GM18951 (cell line): ENCODE measurements around the gene GALK2.

Experiments
- POLR2A ChIP-seq: IDR thresholded peaks from 4 replicates; pipeline ENCODE4 v1.6.1; 2011; ENCODE audit warnings: mild to moderate bottlenecking; ENCODE audit not compliant: insufficient read length, insufficient read depth; ENCODE audit errors: extremely low read depth
- in situ Hi-C: fragments of 300-500 bp; cut with MboI; formaldehyde crosslinking; loops from one replicate; pipeline ENCODE4 v1.12.0; 2022; ENCODE audit warnings: low sequenced_read_pairs, mixed read lengths, inconsistent platforms; ENCODE audit not compliant: unreplicated experiment

The GALK2 gene

GRCh38 chr15:49215768-49216739 is 46.0 kb downstream of the GALK2 start:
- in situ Hi-C loops = no loop called here

DNA sequence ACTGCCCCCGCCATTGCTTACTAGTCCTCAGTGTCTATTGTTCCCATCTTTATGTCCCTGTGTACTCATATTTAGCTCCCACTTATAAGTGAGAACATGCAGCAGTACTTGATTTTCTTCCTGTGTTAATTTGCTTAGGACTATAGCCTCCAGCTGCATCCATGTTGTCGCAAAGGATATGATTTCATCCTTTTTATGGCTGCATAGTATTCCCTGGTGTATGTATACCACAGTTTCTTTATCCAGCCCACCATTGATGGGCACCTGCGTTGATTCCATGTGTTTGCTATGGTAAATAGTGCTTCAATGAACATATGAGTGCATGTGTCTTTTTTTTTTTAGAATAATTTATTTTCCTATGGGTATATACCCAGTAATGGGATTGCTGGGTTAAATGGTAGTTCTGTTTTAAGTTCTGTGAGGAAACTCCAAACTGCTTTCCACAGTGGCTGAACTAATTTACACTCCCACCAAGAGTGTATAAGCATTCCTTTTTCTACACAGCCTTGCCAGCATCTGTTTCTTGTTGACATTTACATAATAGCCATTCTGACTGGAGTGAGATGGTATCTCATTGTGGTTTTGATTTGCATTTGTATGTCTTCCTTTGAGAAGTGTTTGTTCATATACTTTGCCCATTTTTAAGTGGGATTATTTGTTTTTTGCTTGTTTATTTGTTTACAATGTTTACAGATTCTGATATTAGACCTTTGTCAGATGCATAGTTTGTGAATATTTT is 53.7 kb downstream of the GALK2 start:
- TF ChIP-seq POLR2A = no peak
- in situ Hi-C loops = loop anchor here (10.0 kb wide), 1 partner anchor 201 kb away; the partner anchor contains the start of gene FGF7

More at GRCh38 chr15:49215768-49216739, 46.0 kb downstream of the GALK2 start:
- TF ChIP-seq POLR2A = no peak

DNA sequence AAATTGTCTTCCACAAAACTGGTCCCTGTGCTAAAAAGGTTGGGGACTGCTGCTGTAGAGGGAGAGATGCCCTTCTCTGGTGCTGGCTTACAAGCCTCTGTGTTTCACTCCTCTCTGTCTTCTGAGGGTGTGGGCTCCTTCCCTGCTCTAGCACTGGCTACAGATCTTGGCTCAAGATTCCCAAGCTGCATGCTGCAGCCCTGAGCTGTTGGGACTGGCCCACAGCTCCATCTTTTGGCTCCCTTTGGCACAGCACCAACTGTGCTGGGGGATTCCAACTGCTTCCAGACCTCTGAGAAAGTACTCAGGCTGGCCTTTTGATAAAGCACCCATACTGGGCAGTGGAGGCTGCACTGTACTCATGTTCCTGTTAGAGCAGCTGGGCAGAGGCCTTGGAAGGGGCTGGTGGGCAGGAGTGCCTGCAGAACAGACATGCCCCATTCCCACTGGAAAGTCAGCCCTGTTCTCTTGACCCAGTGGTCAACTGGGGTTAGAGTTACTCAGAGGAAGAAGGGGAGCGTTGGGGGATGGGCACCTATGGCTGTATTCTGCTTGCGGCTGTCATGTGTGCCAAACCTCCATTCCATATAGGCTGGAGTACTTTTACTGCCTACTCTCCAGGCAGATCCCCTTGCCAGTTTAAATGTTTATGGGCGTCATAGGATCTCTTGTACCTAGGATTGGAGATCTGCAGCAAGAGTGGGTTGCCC is 55.7 kb downstream of the GALK2 start:
- in situ Hi-C loops = loop anchor here (10.0 kb wide), 1 partner anchor 199 kb away; the partner anchor contains the start of gene FGF7
- no peak for TF ChIP-seq POLR2A

DNA sequence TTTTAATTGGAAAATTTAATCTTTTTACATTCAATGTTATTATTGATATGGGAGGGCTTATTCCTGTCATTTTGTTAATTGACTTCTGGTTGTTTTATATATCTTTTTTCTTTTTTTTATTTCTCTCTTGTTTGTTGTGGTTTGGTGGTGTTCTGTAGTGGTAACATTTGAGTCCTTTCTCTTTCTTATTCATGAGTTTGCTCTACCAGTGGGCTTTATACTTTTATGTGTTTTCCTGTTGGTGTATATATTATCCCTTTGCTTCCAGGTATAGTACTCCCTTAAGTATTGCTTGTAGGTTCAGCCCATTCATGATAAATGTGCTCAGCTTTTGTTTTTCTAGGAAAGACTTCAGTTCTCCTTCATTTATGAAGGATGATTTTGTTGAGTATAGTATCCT is 57.6 kb downstream of the GALK2 start:
- TF ChIP-seq POLR2A = no peak
- in situ Hi-C loops = loop anchor here (10.0 kb wide), 1 partner anchor 197 kb away; the partner anchor contains the start of gene FGF7

- in situ Hi-C loops = loop anchor here (10.0 kb wide), 1 partner anchor 195 kb away; the partner anchor contains the start of gene FGF7
- TF ChIP-seq POLR2A = no peak
Observed at GRCh38 chr15:49229922-49230321, 59.9 kb downstream of the GALK2 start.

DNA sequence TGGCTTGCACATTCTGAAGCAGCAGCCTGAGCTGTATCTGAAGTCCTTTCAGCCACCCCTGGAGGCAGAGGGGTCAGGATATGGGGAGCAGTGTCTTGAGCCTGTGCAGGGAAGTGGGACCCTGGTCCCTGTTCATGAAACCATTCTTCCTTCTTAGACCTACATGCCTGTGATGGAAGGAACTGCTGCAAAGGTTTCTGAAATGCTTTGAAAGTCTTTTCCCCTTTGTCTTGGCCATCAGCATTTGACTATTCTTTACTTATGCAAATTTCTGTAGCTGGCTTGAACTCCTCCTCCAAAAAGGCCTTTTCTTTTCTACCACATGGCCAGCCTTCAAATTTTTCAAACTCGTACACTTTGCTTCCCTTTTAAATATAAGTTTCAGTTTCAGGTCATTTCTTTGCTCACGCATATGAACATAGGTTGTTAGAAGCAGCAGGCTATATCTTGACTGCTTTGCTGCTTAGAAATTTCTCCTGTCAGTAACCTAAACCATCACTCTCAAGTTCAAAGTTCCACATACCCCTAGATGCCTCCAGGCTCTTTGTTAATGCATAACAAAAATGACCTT is 62.3 kb downstream of the GALK2 start:
- in situ Hi-C loops = no loop called here
- TF ChIP-seq POLR2A = no peak

GRCh38 chr15:49235446-49236124 is 65.5 kb downstream of the GALK2 start:
- in situ Hi-C loops = no loop called here
- TF ChIP-seq POLR2A = no peak

DNA sequence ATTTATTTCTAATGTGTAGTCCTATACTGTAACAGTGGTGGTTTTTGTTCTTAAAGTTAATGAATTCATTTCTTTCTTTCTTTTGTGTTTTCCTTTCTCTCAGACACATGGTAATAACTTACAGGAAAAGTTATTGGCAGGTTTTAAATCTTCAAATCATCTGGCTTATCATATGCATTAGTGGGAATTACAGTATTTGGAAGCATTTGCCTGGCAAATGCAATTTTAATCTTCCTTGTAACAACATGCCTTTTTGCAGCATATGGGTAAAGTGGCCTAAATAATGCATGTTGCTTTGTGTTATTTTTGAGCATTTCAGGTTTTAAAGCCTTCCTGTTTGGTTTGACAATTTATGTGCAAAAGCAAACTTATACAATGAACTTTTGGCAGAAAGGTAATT is 66.8 kb downstream of the GALK2 start:
- no peak for TF ChIP-seq POLR2A
- in situ Hi-C loops = no loop called here

DNA sequence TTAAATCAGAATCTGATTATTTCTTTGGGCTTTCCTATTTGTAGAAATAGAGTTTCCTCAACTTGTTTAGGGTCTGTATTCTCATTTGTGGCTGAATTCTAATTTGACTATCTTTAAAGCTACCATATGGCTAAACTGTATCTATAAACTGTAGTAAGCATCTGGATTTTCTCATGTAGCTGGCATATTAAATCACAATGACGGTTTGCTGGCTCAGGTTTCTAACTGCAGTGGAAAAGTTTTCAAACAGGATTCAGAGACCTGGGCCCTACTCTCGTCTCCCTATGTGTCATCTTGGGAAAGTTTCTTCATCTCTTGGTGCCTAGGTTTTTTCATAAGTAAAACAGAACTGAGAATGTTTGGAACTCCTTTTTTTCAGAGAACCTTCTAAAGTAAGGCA is 68.3 kb downstream of the GALK2 start:
- TF ChIP-seq POLR2A = no peak
- in situ Hi-C loops = no loop called here

- in situ Hi-C loops = no loop called here
- no peak for TF ChIP-seq POLR2A
Observed at GRCh38 chr15:49239105-49239504, 69.1 kb downstream of the GALK2 start.

- TF ChIP-seq POLR2A = no peak
Observed at GRCh38 chr15:49242820-49243219, 72.8 kb downstream of the GALK2 start.

DNA sequence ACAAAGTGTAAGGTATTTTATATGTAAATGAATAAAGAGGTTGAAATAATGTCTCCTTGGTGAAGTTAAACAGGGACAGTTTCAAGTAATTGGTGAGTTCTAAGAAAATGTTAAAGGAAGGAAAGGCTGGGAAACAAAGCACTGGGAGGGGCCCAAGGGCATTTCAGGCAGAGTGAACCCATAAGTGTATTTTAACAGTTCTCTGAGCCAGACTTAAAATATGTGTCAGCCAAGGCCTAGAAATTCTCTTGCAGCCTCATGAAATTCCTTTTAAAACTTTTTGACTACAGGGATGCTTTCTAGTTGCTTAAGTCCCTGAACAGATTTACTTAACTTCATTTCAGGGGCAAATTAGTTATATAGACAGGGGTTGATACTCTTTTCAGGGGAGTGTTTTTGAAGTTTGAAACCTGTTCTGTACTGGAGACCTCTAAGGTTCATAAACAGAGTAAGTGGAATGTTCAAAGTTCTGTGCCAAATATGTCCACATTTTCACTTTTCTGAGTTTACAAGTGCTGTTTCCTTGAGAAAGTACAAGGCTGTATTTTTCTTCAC is 77.6 kb downstream of the GALK2 start:
- in situ Hi-C loops = no loop called here
- no peak for TF ChIP-seq POLR2A

More at GRCh38 chr15:49242820-49243219, 72.8 kb downstream of the GALK2 start:
- in situ Hi-C loops = no loop called here
